Muscle layer of colon (tissue), 2 donors: ENCODE data around the gene CLEC10A.

Experiments
- H3K27ac ChIP-seq: one replicate; pipeline ENCODE4 v1.7.0; 2013; ENCODE audit warnings: low read depth, mild to moderate bottlenecking, low read length, moderate library complexity
- H3K27me3 ChIP-seq, 2 donors: one replicate each; pipeline ENCODE4 v1.7.0; 2013; ENCODE audit warnings: low read length in 2 of 2, mild to moderate bottlenecking in 2 of 2; ENCODE audit not compliant: insufficient read depth in 2 of 2, control insufficient read depth in 1 of 2
- H3K36me3 ChIP-seq: one replicate; pipeline ENCODE4 v1.7.0; 2013; ENCODE audit warnings: mild to moderate bottlenecking, low read length; ENCODE audit not compliant: insufficient read depth
- H3K4me1 ChIP-seq: one replicate; pipeline ENCODE4 v1.7.0; 2013; ENCODE audit warnings: mild to moderate bottlenecking, low read length; ENCODE audit not compliant: insufficient read depth
- H3K4me3 ChIP-seq, 2 donors: one replicate each; pipeline ENCODE4 v1.7.0; 2013; ENCODE audit warnings: low read length in 2 of 2, low read depth in 1 of 2, mild to moderate bottlenecking in 1 of 2, moderate library complexity in 1 of 2
- H3K9ac ChIP-seq: one replicate; pipeline ENCODE4 v1.7.0; 2013; ENCODE audit warnings: low read length
- H3K9me3 ChIP-seq: one replicate; pipeline ENCODE4 v1.7.0; 2013; ENCODE audit warnings: mild to moderate bottlenecking, low read length
- donor health status: abdominal sarcoma.
- donor health status: Adenocarcinoma of cecum.

CLEC10A gene

DNA sequence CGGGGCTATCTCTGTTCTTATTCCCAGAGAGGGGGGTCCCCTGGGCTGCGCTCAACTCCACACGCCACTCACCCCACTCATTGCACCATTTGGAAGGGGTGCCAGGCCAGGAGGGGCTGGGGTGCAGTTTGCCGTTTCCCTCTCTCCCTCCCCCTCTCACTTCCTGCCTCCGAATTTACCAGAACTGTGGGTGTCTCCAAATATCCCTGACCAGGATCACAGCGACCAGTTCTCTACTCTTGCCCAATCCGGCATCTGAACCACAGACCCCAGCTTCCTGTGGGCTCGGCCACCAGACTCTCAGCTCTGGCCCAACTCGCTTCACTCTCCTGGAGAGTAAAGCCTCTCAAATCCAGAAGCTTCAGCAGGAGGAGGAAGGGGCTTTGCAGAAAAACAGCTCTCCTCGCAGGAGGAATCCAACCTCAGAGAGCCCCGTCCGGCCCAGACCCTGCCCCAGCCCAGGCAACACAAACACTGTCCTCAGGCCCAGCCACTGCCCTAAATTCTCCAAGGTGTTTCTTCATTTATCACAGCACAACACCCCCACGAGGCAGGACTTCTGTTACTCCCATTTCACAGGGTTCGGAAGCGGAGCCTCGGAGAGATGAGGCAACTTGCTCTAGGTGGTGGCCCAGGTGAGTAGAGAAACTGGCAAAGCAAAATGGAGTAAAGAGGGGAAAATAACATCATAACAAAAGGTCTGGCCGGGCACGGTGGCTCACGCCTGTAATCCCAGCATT is 35.0 kb upstream of the CLEC10A start:
- Histone ChIP-seq H3K36me3 (no peaks in the 10 kb centered on the region), H3K9ac (no peak overlapping the region), H3K9me3 (no peaks in the 10 kb centered on the region), H3K27me3 (no peaks in the 10 kb centered on the region), H3K27ac (no peak overlapping the region), H3K4me3 (no peak overlapping the region), H3K4me1 (no peaks in the 10 kb centered on the region)

DNA sequence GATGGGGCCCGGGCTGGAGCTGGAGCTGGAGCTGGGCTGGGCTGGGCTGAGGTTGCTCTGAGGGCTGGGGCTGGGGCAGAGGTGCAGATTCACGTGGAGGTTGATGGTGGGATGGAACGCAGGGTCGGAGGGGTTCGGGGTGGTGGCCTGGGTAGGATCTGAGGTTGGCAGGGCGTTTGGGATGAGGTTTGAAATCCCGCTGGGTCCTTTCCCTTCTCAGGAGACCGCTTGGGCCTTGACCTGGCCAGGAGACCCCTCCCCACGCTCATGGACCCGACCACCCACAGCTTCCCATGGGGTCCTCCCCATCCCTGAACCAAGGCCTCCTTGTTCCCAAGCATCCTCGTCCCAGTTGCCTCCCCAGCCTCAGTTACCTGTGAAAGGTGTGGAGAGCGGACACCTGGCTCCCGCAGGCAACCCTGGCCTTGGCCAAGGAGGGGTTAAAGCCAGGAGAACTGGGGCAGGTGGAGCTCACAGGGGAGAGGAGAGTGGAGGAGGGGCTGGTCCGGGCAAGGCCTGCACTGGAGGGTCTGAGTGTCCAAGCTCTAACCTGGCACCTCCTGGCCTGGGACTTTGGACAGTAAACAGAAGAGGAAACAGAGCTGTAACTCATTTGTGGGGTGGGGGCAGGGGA is 34.3 kb upstream of the CLEC10A start, which contains the start of gene ASGR2:
TSS of gene ASGR2 (minus strand) at position 582 of the 634 bp plus-strand sequence. CDS start 582 bp downstream, outside the sequence.
- Histone ChIP-seq H3K36me3 (no peaks in the 10 kb centered on the region), H3K4me1 (no peaks in the 10 kb centered on the region), H3K27ac (no peak within 1 kb of the TSS)

DNA sequence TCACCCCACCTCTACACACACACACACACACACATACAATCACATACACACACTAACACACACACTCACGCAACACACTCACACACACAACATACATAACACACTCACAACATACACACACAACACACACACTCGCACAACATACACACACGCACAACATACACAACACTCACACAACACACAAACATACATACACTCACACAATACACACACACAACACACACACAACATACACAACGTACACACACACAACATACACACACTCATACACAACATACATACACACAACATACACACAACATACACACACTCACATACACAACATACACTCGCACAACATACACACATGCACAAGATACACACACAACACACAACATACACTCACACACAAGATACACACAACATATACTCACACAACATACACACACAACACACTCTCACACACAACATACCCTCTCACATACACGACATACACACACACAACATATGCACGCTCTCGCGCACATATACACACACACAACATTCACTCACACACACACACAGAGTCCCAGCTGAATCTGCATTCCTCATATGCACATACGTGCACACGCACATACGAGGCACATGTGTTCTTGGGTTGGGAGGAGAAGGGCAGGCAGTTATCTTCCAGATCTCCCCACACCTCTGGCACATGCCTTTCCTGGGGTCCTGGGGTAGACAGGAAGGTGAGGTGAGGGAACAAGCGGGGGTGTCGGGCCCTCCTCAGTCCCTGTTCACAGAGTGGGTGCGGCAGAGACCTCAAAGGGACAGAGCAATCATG is 33.4 kb upstream of the CLEC10A start:
- Histone ChIP-seq H3K9ac (no peak overlapping the region), H3K36me3 (no peaks in the 10 kb centered on the region), H3K9me3 (no peaks in the 10 kb centered on the region), H3K4me3 (no peak overlapping the region), H3K27ac (no peak overlapping the region), H3K4me1 (no peaks in the 10 kb centered on the region), H3K27me3 (no peaks in the 10 kb centered on the region)

More for the DNA sequence above, 34.3 kb upstream of the CLEC10A start, which contains the start of gene ASGR2:
- no peaks in the 10 kb centered on the region for H3K9me3 ChIP-seq
- H3K4me3 ChIP-seq, result no peak within 1 kb of the TSS
- no peak within 1 kb of the TSS for H3K9ac ChIP-seq
- no peaks in the 10 kb centered on the region for H3K27me3 ChIP-seq

GRCh38 chr17:7112510-7113108 is 32.6 kb upstream of the CLEC10A start:
- Histone ChIP-seq H3K9ac (no peak overlapping the region), H3K27ac (no peak overlapping the region), H3K4me1 (no peaks in the 10 kb centered on the region), H3K36me3 (no peaks in the 10 kb centered on the region), H3K4me3 (no peak overlapping the region), H3K9me3 (no peaks in the 10 kb centered on the region), H3K27me3 (no peaks in the 10 kb centered on the region)

- Histone ChIP-seq H3K27me3 (no peaks in the 10 kb centered on the region), H3K9ac (no peak overlapping the region), H3K27ac (no peak overlapping the region), H3K9me3 (no peaks in the 10 kb centered on the region), H3K36me3 (no peaks in the 10 kb centered on the region), H3K4me1 (no peaks in the 10 kb centered on the region), H3K4me3 (no peak overlapping the region)
Measured at GRCh38 chr17:7111784-7112509, 31.9 kb upstream of the CLEC10A start.

- Histone ChIP-seq H3K9me3 (no peaks in the 10 kb centered on the region), H3K9ac (no peak overlapping the region), H3K4me1 (no peaks in the 10 kb centered on the region), H3K36me3 (no peaks in the 10 kb centered on the region), H3K27me3 (no peaks in the 10 kb centered on the region), H3K27ac (no peak overlapping the region), H3K4me3 (no peak overlapping the region)
Measured at GRCh38 chr17:7110617-7111306, 30.7 kb upstream of the CLEC10A start.

GRCh38 chr17:7109461-7110322 is 29.6 kb upstream of the CLEC10A start:
- H3K4me3 ChIP-seq, result no peak overlapping the region
- no peaks in the 10 kb centered on the region for H3K9me3 ChIP-seq
- no peak overlapping the region for H3K27ac ChIP-seq
- no peaks in the 10 kb centered on the region for H3K36me3 ChIP-seq
- H3K27me3 ChIP-seq, result no peaks in the 10 kb centered on the region
- no peak overlapping the region for H3K9ac ChIP-seq
- H3K4me1 ChIP-seq, result no peaks in the 10 kb centered on the region

GRCh38 chr17:7108981-7109380 is 28.9 kb upstream of the CLEC10A start:
- Histone ChIP-seq H3K27me3 (no peaks in the 10 kb centered on the region), H3K4me1 (no peaks in the 10 kb centered on the region), H3K27ac (no peak overlapping the region), H3K4me3 (no peak overlapping the region), H3K36me3 (no peaks in the 10 kb centered on the region), H3K9me3 (no peaks in the 10 kb centered on the region), H3K9ac (no peak overlapping the region)

- no peak overlapping the region for H3K4me3 ChIP-seq
Measured at GRCh38 chr17:7108560-7108925, 28.5 kb upstream of the CLEC10A start.

More at GRCh38 chr17:7108560-7108925, 28.5 kb upstream of the CLEC10A start:
- Histone ChIP-seq H3K27me3 (no peaks in the 10 kb centered on the region), H3K36me3 (no peaks in the 10 kb centered on the region), H3K4me1 (no peaks in the 10 kb centered on the region), H3K27ac (no peak overlapping the region), H3K9me3 (no peaks in the 10 kb centered on the region), H3K9ac (no peak overlapping the region)
